CD4-positive, alpha-beta T cell treated with Interleukin-2 at 100 ng/mL for 4 hours (primary cell): ENCODE data around the gene PLXNC1.
A peak's percentile ranks its signal among the peaks of the same experiment; 100 is the strongest.

Experiments
- DNase-seq: peaks from one replicate; pipeline ENCODE4 v3.0.0-alpha.2; 2020; ENCODE audit warnings: low spot score

The PLXNC1 gene

GRCh38 chr12:94180558-94181296 is 32.4 kb downstream of the PLXNC1 start:
- DNase-seq = peak; percentile 34

DNA sequence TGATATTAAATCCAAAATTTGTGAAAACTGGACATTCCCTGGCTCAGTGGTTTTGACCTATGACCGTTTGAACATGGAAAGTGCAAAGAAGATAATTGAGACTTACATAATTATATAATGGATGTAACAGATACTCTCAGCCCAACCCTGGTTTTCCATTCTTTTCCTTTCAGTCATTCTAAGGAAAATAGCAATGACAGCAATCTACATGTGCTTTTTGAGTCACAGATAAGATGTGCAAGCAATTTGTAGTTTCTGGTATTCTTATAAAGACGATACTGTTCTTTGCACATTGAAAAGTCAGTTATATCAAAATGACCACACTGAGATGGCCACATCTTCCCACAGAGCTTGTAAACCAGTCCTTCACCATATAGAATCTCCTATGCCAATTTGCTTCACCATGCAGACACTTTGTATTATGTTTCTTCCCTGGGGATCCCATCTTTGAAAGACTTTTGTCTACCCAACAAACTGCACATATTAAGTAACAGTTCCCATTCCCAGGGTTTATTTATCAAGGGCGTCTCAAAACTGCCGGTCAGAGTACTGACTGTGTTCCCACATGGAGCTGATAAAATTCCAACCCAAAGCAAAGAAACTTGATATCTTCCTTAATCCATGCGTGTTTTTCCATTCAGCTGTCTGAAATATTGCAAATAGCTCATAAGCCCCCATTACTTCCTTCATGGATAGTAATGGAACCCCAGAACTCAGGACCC is 34.8 kb downstream of the PLXNC1 start:
- DNase-seq = no peak

DNA sequence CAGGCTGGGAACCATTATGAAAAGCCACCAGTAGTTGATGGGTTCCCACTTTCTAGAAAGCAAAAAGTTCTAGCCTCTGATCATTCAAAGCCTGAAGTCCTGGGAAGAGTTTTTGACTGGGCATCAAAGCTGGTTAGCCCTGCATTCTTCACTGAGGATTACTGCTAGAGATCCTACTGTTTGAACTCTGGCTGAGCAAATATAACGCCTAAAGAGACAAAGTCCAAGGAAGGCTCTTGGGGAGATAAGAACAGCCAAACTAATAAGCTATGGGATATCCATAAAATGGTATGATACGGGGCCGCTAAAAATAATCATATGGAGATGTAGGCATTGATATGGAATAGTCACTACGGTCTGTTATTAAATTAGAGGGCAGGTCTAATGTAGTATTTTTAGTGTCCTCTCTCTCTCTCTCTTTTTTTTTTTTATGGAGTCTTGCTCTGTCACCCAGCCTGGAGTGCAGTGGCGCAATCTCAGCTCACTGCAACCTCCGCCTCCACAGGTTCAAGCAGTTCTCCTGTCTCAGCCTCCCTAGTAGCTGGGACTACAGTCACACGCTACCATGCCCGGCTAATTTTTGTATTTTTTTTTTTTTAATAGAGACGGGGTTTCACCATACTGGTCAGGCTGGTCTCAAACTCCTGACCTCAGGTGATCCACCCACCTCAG is 35.5 kb downstream of the PLXNC1 start:
- DNase-seq = no peak

- no peak for DNase-seq
Observed at GRCh38 chr12:94184995-94185719, 36.8 kb downstream of the PLXNC1 start.

GRCh38 chr12:94185801-94186200 is 37.4 kb downstream of the PLXNC1 start:
- DNase-seq = no peak

- no peak for DNase-seq
Observed at GRCh38 chr12:94186278-94187241, 38.2 kb downstream of the PLXNC1 start.

- no peak for DNase-seq
Observed at GRCh38 chr12:94187361-94187760, 39.0 kb downstream of the PLXNC1 start.

DNA sequence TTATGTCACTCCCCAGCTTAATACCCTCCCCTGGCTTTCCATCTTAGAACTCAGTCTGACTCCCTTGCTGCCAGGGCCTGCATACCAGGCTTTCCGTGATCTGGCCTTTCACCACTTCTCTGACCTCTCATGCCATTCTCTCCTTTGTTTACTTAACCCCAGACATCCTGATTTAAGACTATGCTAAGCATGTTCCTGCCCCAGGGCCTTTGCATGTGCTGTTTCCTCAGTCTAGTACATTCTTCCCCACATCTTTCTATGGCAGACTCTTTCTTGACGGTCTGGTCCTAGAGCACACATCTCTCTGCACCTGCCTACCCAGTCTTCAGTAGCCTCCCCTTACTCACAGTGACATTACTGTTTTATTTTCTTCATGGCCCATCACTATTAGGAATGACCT is 42.2 kb downstream of the PLXNC1 start:
- DNase-seq = no peak

DNA sequence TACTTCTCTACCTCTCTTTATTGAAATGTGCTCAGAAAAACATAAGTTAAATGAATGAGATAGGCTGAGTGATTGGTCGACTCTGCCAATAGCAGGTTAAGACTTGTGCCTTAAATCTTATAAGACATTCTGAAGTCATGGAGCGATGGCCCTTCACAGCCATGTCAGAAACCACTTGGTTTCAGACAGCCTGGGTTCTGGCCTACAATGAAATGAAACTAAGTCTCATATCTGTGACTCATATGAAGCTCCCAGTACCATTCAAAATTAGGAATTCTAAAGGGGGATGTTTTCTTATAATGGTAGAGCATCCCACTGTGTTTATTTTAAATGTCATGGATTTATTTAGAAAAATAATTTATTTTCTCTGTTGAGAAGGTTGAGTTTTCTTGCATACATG is 42.6 kb downstream of the PLXNC1 start:
- no peak for DNase-seq

- no peak for DNase-seq
Observed at GRCh38 chr12:94191811-94192210, 43.4 kb downstream of the PLXNC1 start.

DNA sequence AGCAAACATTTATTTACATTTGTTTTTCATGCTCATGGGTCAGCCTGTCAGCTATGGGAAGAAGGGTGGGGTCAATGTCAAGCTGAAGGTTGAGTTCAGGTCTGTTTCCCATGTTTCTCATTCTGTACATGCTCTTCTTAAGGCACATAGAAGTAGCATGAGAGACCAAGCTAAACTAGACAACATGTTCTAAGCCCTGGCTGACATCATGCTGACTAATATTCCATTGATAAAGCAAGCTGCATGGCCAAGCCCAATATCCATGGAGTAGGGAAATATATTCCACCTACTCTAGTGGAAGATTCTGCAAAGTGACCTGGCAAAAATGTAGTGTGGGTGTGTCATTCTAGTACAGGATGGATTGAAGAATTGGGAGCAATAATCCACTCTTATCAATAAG is 44.1 kb downstream of the PLXNC1 start:
- DNase-seq = no peak

- DNase-seq = no peak
Observed at GRCh38 chr12:94193168-94193567, 44.8 kb downstream of the PLXNC1 start.

- DNase-seq = no peak
Observed at GRCh38 chr12:94195483-94195882, 47.1 kb downstream of the PLXNC1 start.

- no peak for DNase-seq
Observed at GRCh38 chr12:94198469-94198868, 50.1 kb downstream of the PLXNC1 start.

DNA sequence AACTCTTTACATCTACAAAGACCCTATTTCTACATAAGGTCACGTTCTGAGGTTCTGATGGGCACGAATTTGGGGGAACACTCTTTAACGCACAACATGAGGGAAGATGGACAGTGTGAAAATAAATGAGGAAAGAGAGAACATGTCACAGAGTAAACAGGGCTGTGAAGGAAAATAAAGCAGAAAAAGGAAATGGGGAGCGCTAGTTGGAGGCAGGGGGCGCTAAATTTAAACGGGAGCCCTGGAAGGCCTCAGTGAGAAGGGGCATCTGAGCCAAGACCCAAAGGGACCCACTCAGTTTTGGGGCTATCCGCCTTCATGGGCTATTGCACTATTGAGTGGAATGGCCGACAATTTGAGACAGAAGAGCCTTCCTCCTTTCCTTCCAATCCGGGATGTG is 50.5 kb downstream of the PLXNC1 start:
- DNase-seq = no peak

DNA sequence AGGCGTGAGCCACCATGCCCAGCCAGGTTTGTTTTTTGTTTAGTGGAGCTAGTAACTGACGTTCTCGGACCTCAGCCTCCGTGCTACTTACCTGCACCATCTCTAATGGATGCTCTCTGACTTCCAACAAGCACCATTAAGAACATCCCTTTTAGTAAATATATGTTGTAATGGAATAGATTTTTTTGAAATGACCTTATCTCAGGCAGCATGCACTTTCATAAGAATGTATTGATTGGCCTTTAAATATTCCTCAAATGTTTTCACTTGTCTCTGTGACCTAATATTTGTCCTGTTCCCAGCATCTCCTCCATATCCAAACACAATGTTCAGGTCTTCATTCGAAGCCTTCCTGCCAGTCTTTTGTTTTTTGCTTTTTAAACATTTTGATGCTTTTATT is 51.7 kb downstream of the PLXNC1 start:
- DNase-seq = no peak

DNA sequence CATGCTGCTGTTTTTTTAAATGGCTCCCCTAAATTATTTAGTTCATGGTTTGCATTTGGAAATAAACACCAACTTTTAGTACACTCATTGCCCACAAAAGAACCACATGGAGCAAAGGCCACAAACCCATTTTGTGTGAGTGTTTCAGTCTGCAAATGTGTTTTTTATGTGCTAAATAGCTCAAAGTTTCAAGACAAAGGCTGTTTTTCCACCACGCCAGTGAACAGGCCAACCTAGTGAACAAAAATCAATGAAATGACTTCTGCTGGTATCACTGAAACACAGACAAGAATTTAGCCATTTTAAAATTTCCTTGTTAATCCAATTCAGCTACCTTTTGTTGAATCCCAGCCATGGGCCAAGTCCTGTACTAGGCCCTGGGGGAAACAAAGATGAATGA is 52.3 kb downstream of the PLXNC1 start:
- DNase-seq = no peak

DNA sequence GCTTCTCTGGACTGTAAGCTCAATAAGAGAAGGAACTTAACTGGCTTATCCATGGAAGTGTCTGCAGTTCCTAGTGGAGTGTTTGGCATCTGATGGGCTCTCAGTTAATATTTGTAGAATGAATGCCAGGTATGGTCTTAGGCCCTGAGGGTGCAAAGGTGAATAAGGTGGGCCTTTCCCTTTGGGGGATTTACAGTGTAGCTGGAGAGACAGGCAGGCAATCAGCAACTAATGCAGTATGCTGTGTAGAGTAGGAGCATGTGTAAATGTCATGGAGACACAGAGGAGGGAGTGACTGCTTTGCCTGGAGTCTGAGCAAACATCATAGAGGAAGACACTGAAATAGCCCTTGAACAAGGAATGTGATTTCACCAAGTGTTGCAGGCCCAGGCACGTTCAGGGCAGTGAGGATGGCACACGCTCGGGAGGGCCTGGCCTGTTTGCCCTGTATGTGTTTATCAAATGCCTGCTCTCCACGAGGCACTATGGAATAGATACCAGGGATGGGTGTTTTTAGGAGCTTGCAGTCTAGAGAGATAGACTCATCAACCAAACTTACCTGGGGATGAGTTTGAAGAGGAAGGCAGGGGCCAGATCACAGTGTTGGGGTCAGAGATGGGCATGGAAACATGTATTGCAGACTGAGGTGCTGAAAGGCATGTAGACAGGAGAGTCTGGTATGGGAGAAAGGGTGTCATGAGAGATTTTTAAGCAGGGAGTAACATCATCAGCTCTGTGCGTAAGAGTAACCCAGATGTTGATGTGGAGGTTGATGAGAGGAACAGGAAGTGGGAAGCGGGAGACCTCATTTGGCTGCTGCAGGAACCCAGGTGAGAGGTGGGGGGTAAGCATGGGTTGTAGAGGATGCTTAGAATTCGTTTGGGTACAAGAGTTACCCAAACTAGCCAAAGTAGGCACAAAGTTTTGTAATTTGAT is 54.1 kb downstream of the PLXNC1 start:
- DNase-seq = no peak

DNA sequence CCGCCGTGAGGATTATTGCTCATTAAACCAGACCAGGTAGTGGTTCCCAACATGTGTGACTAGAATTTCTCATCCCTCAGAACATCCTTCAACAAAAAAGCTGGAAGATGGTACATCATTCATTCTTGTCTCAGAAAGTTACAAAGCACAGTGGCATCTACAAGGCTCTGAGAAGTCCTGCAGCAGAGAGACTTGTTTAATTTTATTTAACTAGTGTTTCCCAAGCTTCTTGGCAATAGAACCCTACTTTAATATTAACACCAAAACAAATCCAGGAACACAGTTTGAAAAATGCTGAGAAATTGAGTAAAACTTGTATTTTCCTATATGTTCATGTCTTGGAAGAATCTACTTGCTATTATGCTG is 54.8 kb downstream of the PLXNC1 start:
- DNase-seq = no peak

DNA sequence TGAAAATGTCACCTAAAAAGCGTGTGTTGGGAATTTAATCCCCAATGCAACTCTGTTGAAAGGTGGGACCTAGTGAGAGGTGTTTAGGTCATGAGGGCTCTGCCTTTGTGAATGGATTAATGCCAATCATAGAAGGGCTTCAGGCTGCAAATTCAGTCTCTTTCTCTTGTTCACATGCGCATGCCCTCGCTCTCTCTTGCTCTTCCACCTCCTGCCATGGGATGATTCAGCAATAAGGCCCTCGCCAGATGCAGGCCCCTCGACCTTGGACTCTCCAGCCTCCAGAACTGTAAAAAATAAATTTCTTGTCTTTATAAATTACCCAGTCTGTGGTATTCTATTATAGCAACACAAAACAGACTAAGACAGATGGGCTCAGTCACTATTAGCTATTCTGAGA is 55.4 kb downstream of the PLXNC1 start:
- DNase-seq = no peak
